ENCODE measurements around the gene ANO9.
"Not testable (repeated sequence)": the region's sequence is repeated elsewhere in the genome, so short reads cannot be mapped to it uniquely, and the experiment has no call there.

The ANO9 gene

GRCh38 chr11:431921-432320 is 9.9 kb downstream of the ANO9 start:
- no peak for DNase-seq (ENCODE audit: low read depth)
- H3K4me3 ChIP-seq (ENCODE audit: low read depth, low read length): no peak overlapping the region
- TF ChIP-seq, protein P1, sequence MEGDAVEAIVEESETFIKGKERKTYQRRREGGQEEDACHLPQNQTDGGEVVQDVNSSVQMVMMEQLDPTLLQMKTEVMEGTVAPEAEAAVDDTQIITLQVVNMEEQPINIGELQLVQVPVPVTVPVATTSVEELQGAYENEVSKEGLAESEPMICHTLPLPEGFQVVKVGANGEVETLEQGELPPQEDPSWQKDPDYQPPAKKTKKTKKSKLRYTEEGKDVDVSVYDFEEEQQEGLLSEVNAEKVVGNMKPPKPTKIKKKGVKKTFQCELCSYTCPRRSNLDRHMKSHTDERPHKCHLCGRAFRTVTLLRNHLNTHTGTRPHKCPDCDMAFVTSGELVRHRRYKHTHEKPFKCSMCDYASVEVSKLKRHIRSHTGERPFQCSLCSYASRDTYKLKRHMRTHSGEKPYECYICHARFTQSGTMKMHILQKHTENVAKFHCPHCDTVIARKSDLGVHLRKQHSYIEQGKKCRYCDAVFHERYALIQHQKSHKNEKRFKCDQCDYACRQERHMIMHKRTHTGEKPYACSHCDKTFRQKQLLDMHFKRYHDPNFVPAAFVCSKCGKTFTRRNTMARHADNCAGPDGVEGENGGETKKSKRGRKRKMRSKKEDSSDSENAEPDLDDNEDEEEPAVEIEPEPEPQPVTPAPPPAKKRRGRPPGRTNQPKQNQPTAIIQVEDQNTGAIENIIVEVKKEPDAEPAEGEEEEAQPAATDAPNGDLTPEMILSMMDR (conservative IDR thresholded peaks at IDR 0.05; ENCODE audit: low read depth, low read length): no peak

- H3K4me3 ChIP-seq (ENCODE audit: low read depth, low read length): no peak overlapping the region
- DNase-seq (ENCODE audit: low read depth): no peak
- TF ChIP-seq, protein P1 (conservative IDR thresholded peaks at IDR 0.05; ENCODE audit: low read depth, low read length): no peak
Measured at GRCh38 chr11:429931-430456, 11.8 kb downstream of the ANO9 start.

- TF ChIP-seq, protein P1 (conservative IDR thresholded peaks at IDR 0.05; ENCODE audit: low read depth, low read length): no peak
- no peak for DNase-seq (ENCODE audit: low read depth)
- H3K4me3 ChIP-seq (ENCODE audit: low read depth, low read length): no peak overlapping the region
Measured at GRCh38 chr11:429391-429790, 12.4 kb downstream of the ANO9 start.

DNA sequence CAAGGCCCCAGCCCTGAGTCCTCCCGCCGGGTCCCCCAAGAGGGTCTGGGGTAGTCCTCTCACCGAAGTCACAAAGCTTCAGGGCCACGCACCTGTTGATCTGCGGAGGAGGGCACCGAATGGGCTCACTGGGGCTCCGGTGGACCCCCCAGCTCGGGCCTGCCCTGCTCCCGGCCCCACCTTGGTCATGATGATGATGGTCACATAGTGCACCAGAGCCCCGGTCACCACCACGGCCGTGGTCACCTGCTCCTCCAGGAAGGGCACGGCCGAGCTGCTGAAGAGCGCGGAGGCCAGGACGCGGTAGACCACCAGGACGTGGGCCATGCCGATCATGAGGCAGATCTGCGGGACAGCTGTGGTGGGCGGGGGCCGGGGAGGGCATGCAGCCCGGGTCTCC is 13.5 kb downstream of the ANO9 start:
- H3K4me3 ChIP-seq (ENCODE audit: low read depth, low read length): no peak overlapping the region
- TF ChIP-seq, protein P1 (conservative IDR thresholded peaks at IDR 0.05; ENCODE audit: low read depth, low read length): no peak
- no peak for DNase-seq (ENCODE audit: low read depth)

DNA sequence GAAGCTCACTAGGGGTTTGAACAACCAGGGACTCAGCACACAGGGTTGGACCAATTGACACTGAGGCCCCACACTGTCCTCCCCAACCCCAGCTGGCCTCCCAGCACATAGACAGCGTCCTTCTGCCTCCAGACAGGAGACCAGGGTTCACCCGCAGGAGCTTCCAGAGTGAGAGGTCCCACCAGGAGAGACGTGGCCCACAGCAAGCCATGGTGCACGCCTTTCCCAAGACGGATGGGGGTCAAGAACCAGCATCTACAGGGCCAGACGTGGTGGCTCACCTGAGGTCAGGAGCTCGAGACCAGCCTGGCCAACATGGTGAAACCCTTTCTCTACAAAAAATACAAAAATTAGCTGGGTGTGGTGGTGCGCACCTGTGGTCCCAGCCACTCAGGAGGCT is 15.0 kb downstream of the ANO9 start:
- TF ChIP-seq, protein P1 (conservative IDR thresholded peaks at IDR 0.05; ENCODE audit: low read depth, low read length): no peak

DNA sequence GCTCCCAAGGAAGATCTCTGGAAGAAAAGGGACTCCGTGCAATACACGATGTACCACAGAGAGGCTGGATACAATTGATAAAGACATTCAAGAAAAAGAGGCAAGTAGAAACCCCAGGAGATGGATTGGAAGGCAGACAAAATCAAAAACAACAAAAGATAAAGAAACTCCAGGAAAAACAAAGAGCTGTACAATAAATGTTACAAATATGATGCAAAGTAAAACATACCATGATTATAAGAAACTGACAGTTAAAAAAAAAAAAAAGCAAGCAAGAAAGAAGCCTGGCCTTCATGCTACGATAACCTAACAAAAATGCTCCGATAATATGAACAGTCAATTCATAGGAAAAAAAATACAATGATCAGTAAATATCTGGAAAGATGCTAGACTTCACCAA is 16.5 kb downstream of the ANO9 start:
- TF ChIP-seq, protein P1 (conservative IDR thresholded peaks at IDR 0.05; ENCODE audit: low read depth, low read length): no peak
- H3K4me3 ChIP-seq (ENCODE audit: low read depth, low read length): no peak overlapping the region
- DNase-seq (ENCODE audit: low read depth): no peak

More for the DNA sequence above, 15.0 kb downstream of the ANO9 start:
- DNase-seq (ENCODE audit: low read depth): no peak
- H3K4me3 ChIP-seq (ENCODE audit: low read depth, low read length): no peak overlapping the region

- DNase-seq (ENCODE audit: low read depth); H3K4me3 ChIP-seq (ENCODE audit: low read depth, low read length): not testable (repeated sequence)
Measured at GRCh38 chr11:424766-425165, 17.0 kb downstream of the ANO9 start.

Data from choroid plexus epithelial cell (primary cell).